Left lobe of liver (tissue), 2 donors: ENCODE data around the gene HSF2BP. TPM values are rescaled to one million over a fixed set of nuclear protein-coding genes. Genes with fewer than 3 reads are reported as not detected.
A peak's percentile ranks its signal among the peaks of the same experiment; 100 is the strongest.
"Not testable (repeated sequence)": the region's sequence is repeated elsewhere in the genome, so short reads cannot be mapped to it uniquely, and the experiment has no call there.

Experiments used
- ATAC-seq: fragments of 200-7000 bp; cut with Tn5 transposase; one replicate; pipeline ENCODE4 v1.9.1; 2020; ENCODE audit warnings: mild to moderate bottlenecking, moderate library complexity
- DNase-seq: peaks from one replicate; pipeline ENCODE4 v3.0.0-alpha.2; 2020; ENCODE audit warnings: low spot score
- total RNA-seq: library from RNA; stranded (reverse); gene quantifications from one replicate; pipeline ENCODE4 v1.2.1, GENCODE V29; 2021
- donor health status: DM: no; HTN: no; CAD: no; lungs with moderate emphysema.
- donor health status: DM: no; HTN: yes; CAD: no.

HSF2BP gene
- total RNA-seq, 1 donor from 2014 or later = 0.20 TPM

DNA sequence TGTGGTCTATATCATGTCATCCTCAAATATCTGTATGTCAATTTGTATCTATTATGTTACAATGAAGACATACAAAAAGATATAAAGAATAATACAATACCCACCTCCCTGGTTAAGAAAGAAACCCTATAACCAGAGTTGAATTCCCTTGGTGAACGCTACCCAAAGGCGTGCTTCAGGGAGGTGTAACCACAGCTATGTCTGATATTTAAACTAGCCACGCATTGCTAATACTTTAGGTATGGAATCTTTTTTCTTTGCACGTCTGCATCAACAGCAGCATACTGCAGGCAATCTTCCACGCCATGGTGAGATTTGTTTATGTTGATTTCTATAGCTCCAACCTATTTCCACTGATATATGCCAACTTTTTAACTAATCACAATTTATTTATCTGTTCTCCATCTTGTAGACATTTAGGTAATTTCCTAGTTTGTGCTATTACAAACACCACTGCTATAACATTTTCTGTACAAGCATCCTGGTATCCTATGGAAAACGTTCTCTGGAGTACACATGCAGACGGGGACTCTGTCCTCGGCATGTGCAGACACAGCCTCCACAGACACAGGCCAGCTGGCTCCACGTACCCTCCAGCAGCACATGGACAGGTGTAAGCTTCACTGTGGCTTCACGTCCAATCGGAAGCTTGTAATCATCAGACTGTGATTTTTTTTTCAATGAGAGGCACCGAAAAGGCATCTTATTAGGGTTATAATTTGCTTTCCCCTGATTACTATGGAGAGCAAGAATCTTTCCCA, 58.5 kb downstream of the HSF2BP start:
- ATAC-seq = no peak

DNA sequence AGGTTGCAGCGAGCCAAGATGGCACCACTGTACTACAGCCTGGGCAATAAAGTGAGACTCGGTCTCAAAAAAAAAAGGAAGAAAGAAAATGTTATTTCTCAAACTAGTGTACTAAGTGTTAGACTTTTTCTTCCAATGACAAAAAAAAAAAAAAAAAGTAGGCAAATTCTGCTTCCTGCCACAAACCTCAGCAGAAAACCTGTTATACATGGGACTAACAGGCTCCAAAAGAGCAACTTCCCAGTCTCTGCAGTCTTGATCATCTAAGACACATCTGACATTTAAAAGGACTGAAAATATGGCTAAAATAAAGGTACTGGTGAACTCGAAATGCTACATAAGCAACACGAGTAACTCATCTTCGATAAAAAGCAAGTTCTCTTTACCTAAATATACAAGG, 59.6 kb downstream of the HSF2BP start:
- no peak for ATAC-seq
- no peak for DNase-seq

More for the DNA sequence above, 58.5 kb downstream of the HSF2BP start:
- no peak for DNase-seq

DNA sequence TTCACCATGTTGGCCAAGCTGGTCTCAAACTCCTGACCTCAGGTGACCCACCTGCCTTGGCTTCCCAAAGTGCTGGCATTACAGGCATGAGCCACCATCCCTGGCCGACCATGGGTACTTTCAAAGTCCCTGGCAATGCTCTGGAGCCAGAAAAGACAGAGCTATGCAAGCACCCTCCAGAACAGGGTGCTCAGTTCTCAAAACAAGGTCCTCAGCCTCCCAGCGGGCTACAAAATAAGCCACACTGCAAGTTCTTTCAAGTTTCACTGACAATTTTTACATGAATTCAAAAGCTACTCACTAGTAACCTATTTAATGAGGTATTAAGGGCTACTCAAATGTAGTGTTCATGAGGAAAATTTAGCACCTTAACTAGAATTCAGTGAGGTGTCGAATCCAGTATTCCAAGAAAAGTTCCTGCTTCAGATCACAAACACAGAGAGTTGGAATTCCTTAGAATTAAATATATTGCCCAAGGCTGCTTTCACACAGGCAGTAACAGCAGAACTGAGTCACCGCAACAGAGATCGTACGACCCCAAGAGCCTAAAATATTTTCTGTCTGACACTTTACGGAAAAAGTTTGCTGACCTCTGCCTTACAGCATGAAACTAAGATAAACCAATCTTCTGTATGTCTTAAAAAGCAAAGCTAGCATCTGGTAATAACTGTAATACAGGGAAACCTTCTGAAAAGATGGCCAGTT, 60.7 kb downstream of the HSF2BP start:
- DNase-seq (no peak), ATAC-seq (no peak)

DNA sequence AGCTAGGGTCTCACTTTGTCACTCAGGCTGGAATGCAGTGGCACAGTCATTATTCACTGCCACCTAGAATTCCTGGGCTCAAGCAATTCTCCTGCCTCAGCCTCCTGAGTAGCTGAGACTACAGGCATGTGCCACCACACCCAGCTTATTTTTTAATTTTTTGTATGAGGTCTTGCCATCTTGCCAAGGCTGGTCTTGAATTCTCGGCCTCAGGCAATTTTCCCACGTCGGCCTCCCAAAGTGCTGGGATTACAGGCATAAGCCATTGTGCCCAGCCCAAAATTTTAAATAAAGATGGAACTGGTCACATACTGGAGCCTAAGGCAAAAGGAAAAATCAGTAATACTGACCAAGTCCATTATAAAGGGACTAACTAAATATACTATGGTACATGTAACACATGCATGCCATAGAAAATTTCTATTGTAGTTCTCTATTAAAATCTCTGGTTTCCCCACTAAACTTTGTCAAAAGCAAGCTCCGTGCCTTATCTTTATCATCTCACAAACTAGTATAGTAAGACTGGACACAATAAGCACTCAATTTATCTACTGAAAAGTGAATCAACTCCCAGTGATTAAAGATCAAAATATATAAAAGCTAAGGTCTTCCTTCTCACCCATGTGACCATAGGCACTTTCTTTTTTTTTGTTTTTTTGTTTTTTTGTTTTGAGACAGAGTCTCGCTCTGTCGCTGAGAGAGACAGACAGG, 61.6 kb downstream of the HSF2BP start:
- DNase-seq (no peak), ATAC-seq (no peak)

DNA sequence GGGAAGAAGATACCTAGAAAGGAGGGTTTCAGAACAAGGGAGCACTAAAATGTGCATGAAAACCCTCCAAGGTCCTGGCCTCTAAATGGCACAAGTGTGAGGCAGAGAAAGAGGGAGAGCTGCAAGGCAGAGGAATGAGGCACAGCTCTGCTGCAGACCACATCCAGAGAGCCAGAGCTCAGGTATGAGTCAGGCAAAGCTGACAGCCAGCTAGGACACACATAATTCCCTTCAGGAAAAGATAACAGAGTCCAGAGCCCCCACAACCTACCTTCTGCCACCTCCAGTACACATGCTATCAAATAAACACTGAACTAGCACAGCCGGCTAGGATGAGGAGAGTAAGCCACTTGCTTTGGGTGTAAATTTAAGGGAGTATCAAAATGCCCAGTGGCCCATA, 62.2 kb downstream of the HSF2BP start:
- no peak for DNase-seq

DNA sequence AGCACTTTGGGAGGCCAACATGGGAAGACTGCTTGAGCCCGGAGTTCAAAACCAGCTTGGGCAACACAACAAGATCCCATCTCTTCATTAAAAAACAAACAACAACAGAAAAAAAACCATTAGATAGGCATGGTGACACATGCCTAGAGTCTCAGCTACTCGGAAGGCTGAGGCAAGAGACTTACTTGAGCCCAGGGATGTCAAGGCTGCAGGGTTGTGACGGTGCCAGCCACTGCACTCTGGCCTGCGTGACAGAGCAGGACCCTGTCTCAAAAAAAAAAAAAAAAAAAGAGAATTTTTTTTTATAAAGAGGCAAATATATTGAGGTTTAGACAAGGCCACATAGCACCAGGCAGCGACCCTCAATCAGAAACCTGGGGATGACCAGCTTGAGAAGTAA, 62.7 kb downstream of the HSF2BP start:
- ATAC-seq (no peak), DNase-seq (no peak)

More for the DNA sequence above, 62.2 kb downstream of the HSF2BP start:
- no peak for ATAC-seq

DNA sequence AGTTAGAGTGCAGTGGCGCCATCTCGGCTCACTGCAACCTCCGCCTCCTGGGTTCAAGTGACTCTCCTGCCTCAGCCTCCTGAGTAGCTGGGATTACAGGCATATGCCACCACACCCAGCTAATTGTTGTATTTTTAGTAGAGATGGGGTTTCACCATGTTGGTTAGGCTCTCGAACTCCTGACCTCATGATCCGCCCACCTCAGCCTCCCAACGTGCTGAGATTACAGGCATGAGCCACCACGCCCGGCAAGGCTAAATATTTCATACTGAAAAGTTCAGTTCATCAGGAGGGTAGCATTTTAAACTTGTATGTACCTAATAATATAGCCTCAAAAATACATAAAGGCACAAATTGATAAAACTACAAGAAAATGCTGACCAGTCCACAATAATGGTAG, 63.5 kb downstream of the HSF2BP start:
- ATAC-seq, DNase-seq: not testable (repeated sequence)

DNA sequence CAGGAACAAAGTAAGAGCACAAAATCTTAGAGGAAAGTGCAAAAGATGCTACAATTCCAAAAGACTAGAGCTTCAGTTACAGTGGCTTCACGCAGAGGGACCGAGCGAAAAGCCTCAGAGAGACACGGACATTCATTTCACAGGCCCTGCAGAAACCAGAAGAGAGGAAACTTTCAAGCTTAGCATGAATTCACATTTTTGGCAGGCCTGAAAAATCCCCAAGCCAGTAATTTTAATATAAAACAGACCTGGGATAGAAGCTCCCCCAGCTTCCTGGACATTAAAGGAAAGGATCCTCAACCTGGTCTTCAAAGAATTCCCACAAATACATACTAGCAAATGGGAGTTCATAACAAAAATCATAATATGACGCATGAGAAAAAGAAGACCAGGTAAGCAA, 66.2 kb downstream of the HSF2BP start:
- no peak for ATAC-seq
- DNase-seq = no peak

DNA sequence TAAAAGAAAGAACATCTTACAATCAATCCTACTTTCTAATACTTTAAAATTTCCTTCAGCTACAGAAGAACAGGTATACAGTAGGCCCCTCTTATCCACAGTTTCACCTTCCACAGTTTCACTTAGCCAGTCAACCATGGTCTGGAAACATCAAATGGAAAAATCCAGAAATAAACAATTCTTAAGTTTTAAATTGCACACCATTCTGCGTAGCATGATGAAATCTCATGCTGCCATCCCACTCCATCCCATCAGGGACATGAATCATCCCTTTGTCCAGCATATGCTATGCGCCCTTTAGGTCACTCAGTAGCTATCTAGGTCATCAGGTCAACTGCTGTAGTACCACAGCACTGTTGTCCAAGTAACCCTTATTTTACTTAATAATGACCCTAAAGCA, 67.7 kb downstream of the HSF2BP start:
- ATAC-seq = no peak
- DNase-seq = no peak

DNA sequence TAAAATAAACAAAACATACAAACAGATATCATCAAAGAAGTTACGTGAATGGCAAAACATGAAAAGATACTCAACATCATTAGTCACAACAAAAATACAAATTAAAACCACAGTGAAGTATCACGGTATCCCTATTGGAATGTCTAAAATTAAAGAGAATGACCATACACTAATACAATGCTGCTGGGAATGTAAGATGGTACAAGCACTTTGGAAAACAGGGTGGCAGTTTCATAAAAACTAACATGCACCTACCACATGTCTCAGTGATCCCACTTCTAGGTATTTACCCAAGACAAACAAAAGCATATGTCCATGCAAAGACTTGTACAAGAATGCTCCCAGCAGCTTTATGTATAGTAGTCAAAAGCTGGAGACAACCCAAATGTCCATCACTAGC, 69.1 kb downstream of the HSF2BP start:
- ATAC-seq (no peak), DNase-seq (no peak)

DNA sequence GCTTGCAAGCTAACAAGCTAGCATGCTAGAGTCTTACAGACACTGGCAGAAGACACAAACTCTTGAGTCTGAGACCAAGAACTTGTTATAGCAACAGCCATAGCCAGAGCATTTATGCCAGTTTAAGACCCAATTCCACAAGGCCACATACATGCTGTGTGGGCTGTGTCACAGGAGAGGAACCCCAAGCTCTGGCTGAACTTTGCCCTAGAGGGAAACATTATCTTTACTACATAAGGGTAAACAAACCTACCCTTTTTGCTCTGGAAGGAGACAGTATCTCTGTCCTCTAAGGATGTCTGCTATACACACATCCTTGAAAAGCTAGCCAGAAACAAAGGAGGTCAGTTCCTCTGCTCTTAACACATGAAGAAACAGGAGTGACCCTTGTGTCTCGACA, 70.3 kb downstream of the HSF2BP start:
- ATAC-seq (no peak), DNase-seq (no peak)

DNA sequence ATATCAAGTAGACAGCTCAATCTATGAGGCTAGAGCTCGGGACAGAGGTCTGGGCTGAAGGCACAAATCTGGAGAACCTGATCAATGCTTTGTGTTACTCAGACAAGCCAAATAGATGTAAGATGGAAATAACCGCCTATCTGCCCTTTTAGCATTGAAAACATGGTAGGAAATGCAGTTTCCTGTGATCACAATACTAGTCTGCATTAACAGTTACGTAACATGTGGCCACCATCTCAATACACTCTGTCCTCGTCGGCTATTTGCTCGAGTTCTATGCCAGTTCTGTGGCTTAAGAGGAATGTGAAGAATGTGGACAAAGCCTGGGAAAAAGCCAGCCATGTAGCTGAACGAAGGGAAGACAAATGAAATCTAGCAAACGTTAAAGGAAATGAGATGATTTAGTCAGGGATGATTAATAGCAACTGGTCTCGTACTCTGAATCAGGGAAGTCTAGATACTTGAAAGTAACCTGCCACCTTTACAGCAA, 73.3 kb downstream of the HSF2BP start:
- ATAC-seq (peak; percentile 98), DNase-seq (peak; percentile 73)

DNA sequence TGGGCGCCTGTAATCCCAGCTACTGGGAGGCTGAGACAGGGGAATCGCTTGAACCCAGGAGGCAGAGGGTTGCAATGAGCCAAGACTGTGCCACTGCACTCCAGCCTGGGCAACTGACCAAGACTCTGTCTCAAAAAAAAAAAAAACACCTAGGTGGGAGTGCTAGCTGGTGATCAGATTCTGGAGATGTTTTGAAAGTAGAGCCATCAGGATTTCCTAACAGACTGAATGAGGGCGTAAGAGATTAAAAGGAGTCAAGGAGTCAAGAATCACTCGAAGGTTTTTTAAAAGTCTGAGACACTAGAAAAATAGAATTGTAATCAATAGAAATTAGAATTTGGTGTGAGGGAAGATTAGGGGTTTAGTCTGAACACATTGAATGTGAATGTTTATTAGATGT, 73.8 kb downstream of the HSF2BP start:
- DNase-seq = no peak
- ATAC-seq = peak; percentile 6

DNA sequence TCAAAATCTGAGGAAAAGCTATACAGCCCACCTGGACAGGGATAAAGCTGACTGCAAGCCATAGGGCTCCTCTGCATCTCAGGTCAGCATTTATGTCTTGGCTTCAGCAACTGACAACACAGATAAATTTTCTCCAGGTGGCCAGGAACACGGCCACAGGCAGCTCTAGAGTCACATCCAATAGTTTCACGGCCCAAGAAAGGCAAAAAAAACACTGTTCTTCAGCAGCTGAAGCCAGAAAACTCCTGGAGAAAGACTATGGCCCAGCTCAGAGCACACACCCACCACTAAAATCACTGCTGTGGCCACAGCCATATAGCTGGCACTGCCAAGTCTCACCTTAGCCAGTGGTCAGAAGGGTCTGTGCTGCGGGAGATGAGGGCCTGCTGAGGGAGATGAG, 77.8 kb downstream of the HSF2BP start:
- DNase-seq = no peak
- ATAC-seq = no peak

DNA sequence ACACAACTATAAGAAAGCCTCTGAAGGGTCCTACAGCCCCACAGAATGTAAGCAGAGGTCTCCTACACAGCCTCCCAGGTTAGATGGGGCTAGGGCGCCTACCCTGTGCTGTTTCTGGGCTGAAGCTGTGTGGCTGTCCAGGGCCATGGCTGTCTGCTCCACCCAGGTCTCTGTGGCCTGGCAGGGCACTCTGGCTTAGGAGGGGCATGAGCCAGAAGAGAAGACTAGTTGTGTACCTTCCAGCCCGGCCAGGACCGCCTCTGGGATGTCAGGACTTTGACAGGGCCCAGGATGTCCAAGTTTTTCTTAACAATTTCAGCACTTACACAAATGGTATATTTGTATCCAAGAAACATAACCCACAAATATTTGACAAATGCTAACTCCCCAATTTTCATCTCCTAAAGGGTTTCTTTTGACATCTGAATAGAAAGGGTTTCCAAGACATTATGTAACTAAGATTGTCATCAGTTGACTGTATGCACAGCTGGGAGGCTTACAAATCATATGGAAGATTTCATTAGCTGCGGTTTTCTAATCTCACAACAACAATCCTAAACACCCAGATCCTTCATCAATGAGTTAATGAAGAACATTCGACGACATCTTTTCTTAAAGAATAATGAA, 80.5 kb downstream of the HSF2BP start:
- ATAC-seq (no peak), DNase-seq (no peak)

DNA sequence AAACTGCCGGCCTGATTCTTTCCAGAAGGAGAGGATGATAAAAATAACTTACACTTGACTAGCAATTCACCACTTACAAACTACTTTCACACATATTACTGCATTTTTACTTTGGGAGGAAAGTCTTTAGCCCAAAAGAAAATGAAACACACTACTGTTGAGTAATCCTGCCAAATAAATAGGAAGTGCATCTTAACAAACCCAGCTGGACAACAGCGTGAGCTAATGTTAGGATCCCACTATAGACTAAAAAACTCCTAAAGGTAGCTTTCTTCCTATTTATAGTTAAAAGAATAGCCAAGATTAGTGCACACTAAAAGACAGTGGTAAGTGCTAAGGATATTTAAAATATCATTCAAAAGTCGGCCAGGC, 83.8 kb downstream of the HSF2BP start:
- no peak for ATAC-seq
- no peak for DNase-seq

DNA sequence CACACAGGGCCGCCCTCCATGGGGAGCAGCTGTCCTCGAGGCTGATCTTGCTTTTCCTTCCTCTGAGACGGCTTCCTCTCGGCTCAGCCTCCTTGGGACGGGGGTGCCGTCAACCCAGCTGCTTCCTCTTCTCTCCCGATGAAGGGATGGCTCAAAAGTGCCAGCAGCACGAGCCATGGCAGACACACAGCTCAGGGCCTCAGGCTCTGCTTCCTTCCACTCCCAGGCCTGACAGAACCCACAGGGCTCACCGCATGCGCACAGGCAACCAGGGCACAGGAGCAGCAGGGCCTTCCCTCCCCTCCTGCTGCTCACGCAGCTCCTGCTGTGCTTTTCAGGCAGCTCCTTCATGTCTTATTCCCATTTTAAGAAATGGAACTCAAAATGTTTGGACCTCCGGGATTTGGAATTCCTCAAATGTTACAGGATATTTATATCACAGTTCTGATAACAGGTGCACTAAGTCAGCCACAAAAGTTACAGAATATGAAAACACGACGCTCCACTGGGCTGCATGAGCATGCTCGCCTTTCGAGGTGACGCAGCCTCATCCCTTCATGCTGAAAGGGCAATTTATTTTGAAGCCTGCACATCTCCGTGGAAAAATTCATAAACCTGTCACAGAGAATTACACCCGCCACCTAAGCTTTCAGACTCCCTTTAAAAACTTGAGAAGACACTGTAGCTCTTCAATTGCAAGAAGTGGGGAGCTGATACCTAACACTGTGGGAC, 84.4 kb downstream of the HSF2BP start:
- ATAC-seq (peak; percentile 36), DNase-seq (no peak)

DNA sequence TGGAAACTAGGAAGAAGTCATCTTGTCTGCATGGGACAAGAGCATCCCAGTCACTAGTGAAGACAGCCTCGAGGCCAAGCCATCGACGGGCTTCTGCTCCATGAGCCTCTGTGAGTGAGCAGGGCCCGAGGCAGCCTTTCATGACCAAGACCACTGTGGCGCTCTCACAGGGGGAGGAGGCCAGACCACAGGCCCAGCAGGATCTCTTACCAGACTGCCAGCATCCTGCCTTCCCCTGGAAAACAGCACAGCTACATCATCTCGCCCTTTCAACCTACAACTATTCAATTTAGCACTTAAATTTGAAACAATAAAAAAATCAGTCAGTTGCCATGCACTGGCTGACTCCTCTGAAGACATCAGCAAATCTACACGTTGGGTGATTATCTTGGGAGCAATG, 85.4 kb downstream of the HSF2BP start:
- no peak for DNase-seq
- ATAC-seq = no peak

DNA sequence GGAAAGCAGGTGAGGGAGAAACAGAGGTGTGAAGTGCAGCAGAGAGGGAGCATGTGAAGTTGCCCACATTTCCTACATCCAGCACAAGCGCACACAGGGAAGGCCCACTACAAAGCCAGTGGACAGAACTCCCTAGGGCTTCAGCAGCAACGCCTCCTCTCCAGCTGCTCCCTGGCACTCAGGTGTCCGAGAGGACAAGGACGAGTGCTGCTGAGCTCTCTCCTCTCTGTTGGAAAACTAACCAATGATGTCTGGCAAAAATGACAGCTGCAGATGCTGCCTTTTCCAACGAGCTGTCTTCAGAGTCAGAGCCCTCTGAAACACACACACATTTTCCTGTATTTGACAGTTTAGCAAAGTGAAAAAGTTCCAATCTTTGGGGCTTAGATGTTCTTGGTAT, 86.8 kb downstream of the HSF2BP start:
- ATAC-seq = no peak
- DNase-seq = no peak

DNA sequence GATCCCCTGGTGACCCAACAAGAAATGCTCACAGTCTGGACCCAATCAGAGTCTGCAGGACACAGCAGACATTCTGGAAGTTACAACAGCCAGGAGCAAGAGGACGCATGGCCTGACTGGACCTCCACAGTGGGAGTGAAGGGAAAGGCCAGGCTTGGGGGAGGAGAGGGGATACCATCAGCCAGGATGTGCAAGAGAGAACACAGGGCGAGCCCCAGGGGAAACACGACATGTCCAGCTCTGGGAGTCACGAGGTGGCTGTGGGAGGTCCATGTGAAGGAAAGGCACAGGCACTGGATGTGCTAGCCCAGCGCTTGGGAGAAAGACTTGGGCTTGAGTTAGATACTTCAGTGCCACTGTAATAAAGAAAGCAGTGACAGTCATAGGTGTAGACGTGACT, 87.3 kb downstream of the HSF2BP start:
- DNase-seq = no peak
- ATAC-seq = no peak

DNA sequence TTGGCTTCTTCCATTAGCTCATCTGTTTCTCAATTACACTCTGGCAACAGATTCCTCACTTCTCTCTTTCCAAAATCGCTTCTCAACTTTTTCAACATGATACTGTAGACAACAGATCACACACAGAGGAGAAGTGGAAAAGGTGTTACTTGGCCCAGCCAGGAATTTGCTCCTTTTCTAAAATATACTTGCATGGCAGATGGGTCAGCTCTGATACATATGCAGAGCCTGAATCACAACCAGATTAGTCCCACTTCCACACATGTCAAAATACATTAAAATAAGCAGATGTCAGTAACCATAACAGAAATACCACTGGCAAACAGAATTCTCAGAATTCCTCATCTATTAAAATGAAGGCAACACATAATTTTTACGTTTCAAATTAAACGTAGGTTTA, 89.1 kb downstream of the HSF2BP start:
- not testable (repeated sequence) for ATAC-seq, DNase-seq
